VCaP (cell line): ENCODE data around the gene SLC25A21.

Source experiments
- H3K27ac ChIP-seq: fragments of 450-650 bp; 2 replicates; pipeline ENCODE4 v1.5.1; 2017
- CTCF ChIP-seq: fragments of 450-650 bp; conservative IDR thresholded peaks from 2 replicates; pipeline ENCODE4 v1.5.1; 2017; ENCODE audit warnings: mild to moderate bottlenecking, moderate library complexity

The SLC25A21 gene

GRCh38 chr14:36940476-36940875, 231.9 kb downstream of the SLC25A21 start:
- no peak overlapping the region for H3K27ac ChIP-seq
- no peak for TF ChIP-seq CTCF

DNA sequence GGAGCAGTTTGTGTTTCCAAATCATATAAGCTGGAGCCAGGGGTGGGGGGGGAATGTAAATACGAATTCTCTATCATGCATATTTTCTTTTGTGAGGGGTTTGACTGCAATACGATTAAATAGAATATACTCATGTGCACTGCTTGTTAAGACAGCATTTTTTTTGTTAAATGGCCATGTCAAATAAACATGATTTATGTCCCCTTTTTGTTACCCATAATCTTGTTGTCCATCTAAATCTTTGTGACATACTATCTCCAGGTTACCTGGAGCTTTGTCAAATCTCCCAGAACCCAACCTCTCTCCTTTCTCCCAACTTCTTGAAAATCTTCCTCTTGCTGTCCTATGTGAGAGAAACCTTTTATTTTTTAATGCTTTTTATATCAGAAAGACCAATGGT, 233.1 kb downstream of the SLC25A21 start:
- H3K27ac ChIP-seq = no peak overlapping the region
- TF ChIP-seq CTCF = no peak

DNA sequence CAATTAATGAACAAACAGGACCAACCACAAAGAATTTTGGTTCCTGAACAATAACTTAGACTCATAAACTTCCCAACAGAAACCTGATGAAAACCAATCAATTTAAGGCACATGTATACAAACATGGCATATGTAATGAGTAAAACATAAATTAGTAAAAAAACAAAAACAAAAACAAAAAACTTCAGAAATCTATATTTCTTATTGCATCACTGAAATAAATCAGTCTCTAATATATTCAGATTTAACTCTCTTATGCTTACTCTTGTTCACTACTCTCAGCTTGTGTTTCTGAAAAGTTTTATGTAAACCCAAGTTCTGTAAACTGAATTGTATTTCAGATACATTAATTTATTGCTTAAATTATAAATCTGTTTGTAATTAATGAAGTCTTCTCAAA, 233.7 kb downstream of the SLC25A21 start:
- H3K27ac ChIP-seq = no peak overlapping the region
- TF ChIP-seq CTCF = no peak

DNA sequence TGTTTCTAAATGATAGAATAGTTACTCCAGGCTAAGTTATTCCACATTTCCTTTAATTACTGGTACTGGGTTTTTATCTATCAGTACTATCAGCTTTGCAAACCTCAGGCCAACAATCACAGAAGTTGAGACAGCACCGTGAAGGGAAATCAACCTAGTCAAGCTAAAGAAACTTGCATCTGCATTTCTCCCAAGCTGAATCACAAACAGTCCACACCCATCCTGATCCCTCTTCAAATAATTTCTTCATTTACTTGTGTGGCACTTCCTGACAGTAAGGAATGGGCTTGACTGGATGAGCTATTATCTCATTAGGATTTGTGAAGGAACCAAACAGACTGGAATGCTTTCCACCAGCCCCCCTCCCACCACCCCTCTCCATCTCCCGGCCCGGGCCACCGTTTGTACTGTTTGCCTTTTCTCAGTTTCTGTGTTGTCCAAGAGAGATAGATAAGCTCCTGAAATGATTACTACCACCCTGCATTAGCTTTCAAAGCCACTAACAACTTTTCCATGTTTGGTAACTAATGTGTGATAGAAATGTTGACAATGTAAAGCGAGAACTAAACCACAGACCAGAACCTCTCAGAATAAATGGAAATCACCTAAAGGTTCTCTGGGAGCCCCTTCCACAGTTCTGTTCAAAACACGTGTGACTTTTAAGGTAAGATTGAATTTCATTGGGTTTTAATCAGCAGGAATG, 236.3 kb downstream of the SLC25A21 start:
- H3K27ac ChIP-seq = no peak overlapping the region
- no peak for TF ChIP-seq CTCF

- H3K27ac ChIP-seq = no peak overlapping the region
- no peak for TF ChIP-seq CTCF
These were observed 238.1 kb downstream of the SLC25A21 start for GRCh38 chr14:36934304-36934703.

- no peak for TF ChIP-seq CTCF
- no peak overlapping the region for H3K27ac ChIP-seq
These were observed 240.6 kb downstream of the SLC25A21 start for GRCh38 chr14:36931791-36932190.

GRCh38 chr14:36928432-36928831, 244.0 kb downstream of the SLC25A21 start:
- no peak overlapping the region for H3K27ac ChIP-seq
- TF ChIP-seq CTCF = no peak
